Stimulated activated CD4-positive, alpha-beta T cell treated with anti-CD3 and anti-CD28 coated beads, Interleukin-4, amount 100 ng/mL, for 24 hours (primary cell): Measurements from ENCODE around the gene KBTBD8.

Experiments used
- DNase-seq: peaks from one replicate; pipeline ENCODE4 v3.0.0-alpha.2; 2020

KBTBD8 gene

DNA sequence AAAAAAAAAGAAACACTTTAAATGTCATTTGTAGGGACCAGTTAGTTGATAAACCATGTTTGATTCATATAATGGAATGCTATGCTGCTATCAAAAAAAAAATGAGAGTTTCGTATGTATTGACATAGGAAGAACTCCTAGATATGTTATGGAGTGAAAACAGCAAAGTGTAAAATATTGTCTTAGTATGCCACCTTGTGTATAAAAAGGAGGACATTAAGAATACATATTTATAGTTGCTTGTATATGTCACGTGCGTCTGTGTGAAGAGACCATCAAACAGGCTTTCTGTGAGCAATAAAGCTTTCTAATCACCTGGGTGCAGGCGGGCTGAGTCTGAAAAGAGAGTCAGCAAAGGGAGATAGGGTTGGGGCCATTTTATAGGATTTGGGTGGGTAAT lies 39.5 kb downstream of the KBTBD8 start:
- DNase-seq = no peak

GRCh38 chr3:67044295-67044694 lies 46.2 kb downstream of the KBTBD8 start:
- DNase-seq = no peak

DNA sequence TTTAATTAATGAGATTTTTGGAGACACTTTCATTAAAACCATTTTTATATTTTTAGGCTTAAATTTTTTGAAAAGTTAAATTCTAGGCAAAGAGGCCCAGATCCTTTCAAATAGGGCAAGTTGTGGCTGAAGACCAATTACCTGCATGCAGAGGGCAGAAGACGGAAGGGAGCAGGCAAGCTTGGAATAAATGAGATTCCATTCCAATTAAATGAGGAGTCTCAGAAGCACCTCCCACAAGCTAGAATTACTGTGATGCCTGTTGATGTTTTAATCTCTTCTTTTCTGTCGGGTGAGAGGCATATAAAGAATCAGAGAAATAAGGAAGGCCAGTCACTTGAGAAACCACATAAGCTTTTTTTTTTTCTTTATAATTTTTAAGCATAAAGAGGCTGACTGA lies 46.8 kb downstream of the KBTBD8 start:
- DNase-seq = no peak

GRCh38 chr3:67045711-67046465 lies 47.8 kb downstream of the KBTBD8 start:
- no peak for DNase-seq

DNA sequence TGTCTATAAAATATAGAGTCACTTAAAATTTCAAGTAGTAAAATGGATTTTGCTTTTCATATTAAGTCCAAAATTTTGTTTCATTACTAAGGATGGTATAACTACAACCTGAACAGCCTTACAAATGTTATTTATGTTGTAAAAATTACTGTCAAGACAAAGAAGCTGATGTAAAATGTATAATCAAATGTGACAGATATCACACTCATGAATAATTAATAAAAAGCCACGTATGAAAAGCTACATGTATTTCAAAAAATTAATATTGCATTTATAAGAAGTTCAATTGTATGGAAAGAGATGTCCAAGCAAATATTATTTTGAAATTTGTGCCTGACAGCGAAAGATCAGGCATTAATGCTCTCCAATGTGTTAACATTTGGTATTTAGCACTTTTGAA lies 48.9 kb downstream of the KBTBD8 start:
- DNase-seq = no peak

GRCh38 chr3:67048067-67048714 lies 50.1 kb downstream of the KBTBD8 start:
- no peak for DNase-seq

DNA sequence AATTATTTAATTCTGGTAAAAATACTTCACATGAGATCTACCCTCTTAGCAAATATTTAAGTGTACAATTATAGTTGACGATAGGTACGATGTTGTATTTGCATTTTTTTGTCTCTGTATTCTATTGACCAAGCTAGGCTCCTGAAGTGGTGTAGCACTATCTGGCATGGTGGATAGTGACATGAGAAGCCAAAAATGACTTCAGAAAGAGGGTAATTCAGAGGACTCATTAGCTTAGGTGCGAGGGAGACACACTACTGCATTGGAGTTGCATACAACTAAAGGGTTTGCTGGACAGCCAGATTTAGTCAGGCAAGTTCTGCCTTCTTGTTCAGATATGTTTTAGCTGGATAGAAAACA lies 50.6 kb downstream of the KBTBD8 start:
- no peak for DNase-seq

DNA sequence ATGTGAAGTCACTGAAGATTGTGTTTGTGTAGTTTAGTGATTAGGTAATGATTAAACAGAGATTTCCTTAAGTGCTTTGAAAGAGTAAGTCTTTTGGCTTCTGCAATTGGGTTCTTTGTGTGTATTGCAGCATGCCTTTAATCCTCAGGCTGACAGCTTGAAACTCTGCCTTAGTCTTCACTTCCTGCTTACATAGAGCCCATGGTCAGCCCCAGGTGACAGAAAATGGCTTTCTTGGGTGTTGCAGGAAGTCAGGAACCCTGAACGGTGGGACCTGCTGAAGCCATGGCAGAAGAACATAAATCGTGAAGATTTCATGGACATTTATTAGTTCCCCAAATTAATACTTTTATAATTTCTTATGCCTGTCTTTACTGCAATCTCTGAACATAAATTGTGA lies 61.3 kb downstream of the KBTBD8 start:
- no peak for DNase-seq
